Neural cell (in vitro differentiated cells): ENCODE measurements around the gene NFIX. TPM values are rescaled to one million over a fixed set of nuclear protein-coding genes. Genes with fewer than 3 reads are reported as not detected.

Experiments used
- H2AFZ ChIP-seq: fragments of 200-600, 300-800 bp; sonication (generic), shearing (Covaris generic); 2 replicates; pipeline ENCODE4 v1.6.0; 2014; ENCODE audit warnings: low read depth, mild to moderate bottlenecking, antibody characterized with exemption, low read length, moderate library complexity
- H3F3A ChIP-seq: fragments of 200-600 bp; shearing (Covaris generic); 2 replicates; pipeline ENCODE4 v1.6.1; 2016; ENCODE audit warnings: mild to moderate bottlenecking, moderate library complexity, mixed read lengths, antibody characterized with exemption, low read length; ENCODE audit not compliant: insufficient read depth, poor library complexity, severe bottlenecking
- H3K27ac ChIP-seq: fragments of 200-600, 300-800 bp; sonication (generic), shearing (Covaris generic); 2 replicates; pipeline ENCODE4 v1.5.1; 2014; ENCODE audit warnings: mild to moderate bottlenecking, low read length, moderate library complexity
- H3K27me3 ChIP-seq: fragments of 300-800, 200-600 bp; sonication (generic), shearing (Covaris generic); 2 replicates; pipeline ENCODE4 v1.6.0; 2014; ENCODE audit warnings: mild to moderate bottlenecking, low read depth, low read length, moderate library complexity; ENCODE audit not compliant: insufficient read depth
- H3K36me3 ChIP-seq: fragments of 300-800, 200-600 bp; sonication (generic), shearing (Covaris generic); 2 replicates; pipeline ENCODE4 v1.5.1; 2014; ENCODE audit warnings: mild to moderate bottlenecking, antibody characterized with exemption, low read length, moderate library complexity; ENCODE audit not compliant: insufficient read depth
- H3K4me2 ChIP-seq: fragments of 300-800, 200-600 bp; sonication (generic), shearing (Covaris generic); 2 replicates; pipeline ENCODE4 v1.6.0; 2014; ENCODE audit warnings: mild to moderate bottlenecking, low read length
- H3K4me3 ChIP-seq: fragments of 300-800, 200-600 bp; sonication (generic), shearing (Covaris generic); 2 replicates; pipeline ENCODE4 v1.5.1; 2014; ENCODE audit warnings: mild to moderate bottlenecking, low read length, moderate library complexity
- H3K79me2 ChIP-seq: fragments of 200-600 bp; shearing (Covaris generic); replicated peaks from 2 replicates; pipeline ENCODE4 v1.6.0; 2014; ENCODE audit warnings: mild to moderate bottlenecking, low read length, moderate library complexity; ENCODE audit not compliant: insufficient read depth
- H3K9ac ChIP-seq: fragments of 300-800, 200-600 bp; sonication (generic), shearing (Covaris generic); 2 replicates; pipeline ENCODE4 v1.6.1; 2016; ENCODE audit warnings: mild to moderate bottlenecking, low read length, mixed read lengths
- H3K9me2 ChIP-seq: fragments of 200-600 bp; shearing (Covaris generic); 2 replicates; pipeline ENCODE4 v1.6.1; 2016; ENCODE audit warnings: mild to moderate bottlenecking, low read length, mixed read lengths; ENCODE audit not compliant: insufficient read depth
- H3K9me3 ChIP-seq: fragments of 200-600, 300-800 bp; sonication (generic), shearing (Covaris generic); 2 replicates; pipeline ENCODE4 v1.6.1; 2016; ENCODE audit warnings: mild to moderate bottlenecking, mixed run types, low read length, moderate library complexity, mixed read lengths
- H4K20me1 ChIP-seq: fragments of 200-600 bp; shearing (Covaris generic); 2 replicates; pipeline ENCODE4 v1.6.1; 2016; ENCODE audit warnings: mild to moderate bottlenecking, mixed run types; ENCODE audit not compliant: insufficient read depth
- CTCF ChIP-seq: fragments of 450-650 bp; IDR thresholded peaks from 2 replicates; pipeline ENCODE4 v1.5.1; 2014; ENCODE audit warnings: antibody characterized with exemption, mild to moderate bottlenecking, moderate library complexity; ENCODE audit not compliant: poor library complexity, severe bottlenecking
- EZH2 ChIP-seq: fragments of 200-600, 300-800 bp; shearing (Covaris generic), sonication (generic); IDR thresholded peaks from 2 replicates; pipeline ENCODE4 v1.6.1; 2014; ENCODE audit warnings: antibody characterized with exemption, low read length, borderline replicate concordance, mild to moderate bottlenecking; ENCODE audit not compliant: insufficient read depth, poor library complexity, severe bottlenecking
- MXI1 ChIP-seq: fragments of 450-650 bp; conservative IDR thresholded peaks from 2 replicates; pipeline ENCODE4 v1.6.1; 2014; ENCODE audit warnings: antibody characterized with exemption, mild to moderate bottlenecking; ENCODE audit not compliant: poor library complexity, severe bottlenecking
- REST ChIP-seq: IDR thresholded peaks from 2 replicates; pipeline ENCODE4 v1.6.1; 2012; ENCODE audit warnings: borderline replicate concordance
- TAF1 ChIP-seq: IDR thresholded peaks from 2 replicates; pipeline ENCODE4 v1.6.1; 2012; ENCODE audit warnings: low read depth
- polyA plus RNA-seq: library from polyadenylated mRNA; depleted of rRNA; stranded (reverse); fragments of >200 nt; gene quantifications from 2 replicates; pipeline ENCODE4 v1.2.3, GENCODE V29; 2014

Gene NFIX
- polyA plus RNA-seq, 1 donor from 2014 or later, result not detected

- Histone ChIP-seq H2AFZ (no peak overlapping the region), H3K4me3 (no peak overlapping the region), H3K9me2 (no peaks in the 10 kb centered on the region), H3K9me3 (no peaks in the 10 kb centered on the region), H3K9ac (no peak overlapping the region), H3K4me2 (no peak overlapping the region), H3F3A (no peaks in the 10 kb centered on the region), H3K27ac (no peak overlapping the region), H3K79me2 (no peaks in the 10 kb centered on the region), H3K27me3 (no peaks in the 10 kb centered on the region), H3K36me3 (no peaks in the 10 kb centered on the region), H4K20me1 (no peaks in the 10 kb centered on the region)
- TF ChIP-seq TAF1 (no peak), CTCF (no peak), MXI1 (no peak), REST (no peak), EZH2 (no peak)
Observed at GRCh38 chr19:13077240-13077639, 82.0 kb downstream of the NFIX start.

- no peak overlapping the region for H3K4me3 ChIP-seq
- no peaks in the 10 kb centered on the region for H3K27me3 ChIP-seq
- no peak overlapping the region for H3K27ac ChIP-seq
- no peaks in the 10 kb centered on the region for H3K79me2 ChIP-seq
- TF ChIP-seq REST (no peak), MXI1 (no peak), TAF1 (no peak), EZH2 (no peak)
- no peaks in the 10 kb centered on the region for H3F3A ChIP-seq
- H3K36me3 ChIP-seq, result no peaks in the 10 kb centered on the region
- H3K9me3 ChIP-seq, result no peaks in the 10 kb centered on the region
- no peak overlapping the region for H3K4me2 ChIP-seq
- no peak overlapping the region for H2AFZ ChIP-seq
- H3K9ac ChIP-seq, result no peak overlapping the region
- no peaks in the 10 kb centered on the region for H4K20me1 ChIP-seq
- H3K9me2 ChIP-seq, result no peaks in the 10 kb centered on the region
Observed at GRCh38 chr19:13078381-13078780, 83.1 kb downstream of the NFIX start.
